ENCODE measurements around the gene DENR. TPM values are rescaled to one million over a fixed set of nuclear protein-coding genes. Genes with fewer than 3 reads are reported as not detected.

Gene DENR
- total and polyA plus RNA-seq, 3 donors from 2014 or later = 24.9 to 35.6 (median 33.3) TPM

GRCh38 chr12:122757568-122757967 is 4.9 kb downstream of the DENR start:
- H3K4me1 ChIP-seq = peaks cover 10% of the 10 kb centered on the region
- H3K27me3 ChIP-seq = no peaks in the 10 kb centered on the region
- no peak for DNase-seq
- intact Hi-C loops (cut with DNase I; ENCODE audit: low total_unique reads) = no loop called here
- 85 to 93% methylated on average over 1 of the region's 1 CpG for WGBS, 2 donors
- no peak overlapping the region for H3K27ac ChIP-seq
- no peaks in the 10 kb centered on the region for H3K9me3 ChIP-seq
- TF ChIP-seq CTCF (IDR thresholded peaks at IDR 0.05) (no peak), POLR2A (IDR thresholded peaks at IDR 0.05) (no peak)
- no peaks in the 10 kb centered on the region for H3K36me3 ChIP-seq (ENCODE audit: low read depth, missing control alignments)
- no peak overlapping the region for H3K4me3 ChIP-seq

- intact Hi-C loops (cut with DNase I; ENCODE audit: low total_unique reads) = no loop called here
- no peak for TF ChIP-seq POLR2A (IDR thresholded peaks at IDR 0.05)
- no peak for TF ChIP-seq CTCF (IDR thresholded peaks at IDR 0.05)
- Histone ChIP-seq H3K27me3 (no peaks in the 10 kb centered on the region), H3K4me3 (no peak overlapping the region), H3K4me1 (no peaks in the 10 kb centered on the region), H3K9me3 (no peaks in the 10 kb centered on the region), H3K36me3 (ENCODE audit: low read depth, missing control alignments) (no peaks in the 10 kb centered on the region), H3K27ac (no peak overlapping the region)
- 70 to 84% methylated on average over 7 of the region's 7 CpGs for WGBS, 2 donors
- DNase-seq = no peak
Observed at GRCh38 chr12:122785503-122785902, 32.9 kb downstream of the DENR start.

GRCh38 chr12:122788387-122788786 is 35.8 kb downstream of the DENR start:
- H3K4me1 ChIP-seq = no peaks in the 10 kb centered on the region
- H3K36me3 ChIP-seq (ENCODE audit: low read depth, missing control alignments) = no peaks in the 10 kb centered on the region
- 91 to 97% methylated on average over 4 of the region's 4 CpGs for WGBS, 2 donors
- intact Hi-C loops (cut with DNase I; ENCODE audit: low total_unique reads) = no loop called here
- TF ChIP-seq POLR2A (IDR thresholded peaks at IDR 0.05) = no peak
- no peak for TF ChIP-seq CTCF (IDR thresholded peaks at IDR 0.05)
- no peaks in the 10 kb centered on the region for H3K27me3 ChIP-seq
- DNase-seq = no peak
- H3K9me3 ChIP-seq = no peaks in the 10 kb centered on the region
- H3K27ac ChIP-seq = no peak overlapping the region
- no peak overlapping the region for H3K4me3 ChIP-seq

- H3K36me3 ChIP-seq (ENCODE audit: low read depth, missing control alignments) = no peaks in the 10 kb centered on the region
- no peaks in the 10 kb centered on the region for H3K27me3 ChIP-seq
- TF ChIP-seq POLR2A (IDR thresholded peaks at IDR 0.05) (no peak), CTCF (IDR thresholded peaks at IDR 0.05) (no peak)
- H3K9me3 ChIP-seq = no peaks in the 10 kb centered on the region
- intact Hi-C loops (cut with DNase I; ENCODE audit: low total_unique reads) = no loop called here
- no peak overlapping the region for H3K27ac ChIP-seq
- H3K4me3 ChIP-seq = no peak overlapping the region
- WGBS, 2 donors = 89 to 90% methylated on average over 5 of the region's 5 CpGs
- no peak for DNase-seq
- no peaks in the 10 kb centered on the region for H3K4me1 ChIP-seq
Observed at GRCh38 chr12:122789637-122790036, 37.0 kb downstream of the DENR start.

GRCh38 chr12:122790393-122791075 is 37.9 kb downstream of the DENR start:
- 89 to 93% methylated on average over 5 of the region's 5 CpGs for WGBS, 2 donors
- no peaks in the 10 kb centered on the region for H3K36me3 ChIP-seq (ENCODE audit: low read depth, missing control alignments)
- H3K4me1 ChIP-seq = no peaks in the 10 kb centered on the region
- TF ChIP-seq CTCF (IDR thresholded peaks at IDR 0.05) (no peak), POLR2A (IDR thresholded peaks at IDR 0.05) (no peak)
- H3K9me3 ChIP-seq = no peaks in the 10 kb centered on the region
- DNase-seq = no peak
- intact Hi-C loops (cut with DNase I; ENCODE audit: low total_unique reads) = no loop called here
- H3K27me3 ChIP-seq = no peaks in the 10 kb centered on the region
- H3K27ac ChIP-seq = no peak overlapping the region
- no peak overlapping the region for H3K4me3 ChIP-seq
